HepG2 (cell line): ENCODE measurements around the gene TMED3. TPM values are rescaled to one million over a fixed set of nuclear protein-coding genes. Genes with fewer than 3 reads are reported as not detected.

Experiments used
- ARID3A ChIP-seq: IDR thresholded peaks from 2 replicates; pipeline ENCODE4 v1.6.1; 2012; ENCODE audit warnings: low read depth, low read length, improper control_type of control experiment
- STAT6 ChIP-seq: sonication (generic); formaldehyde crosslinking; IDR thresholded peaks from 2 replicates; pipeline ENCODE4 v1.4.0; 2020; ENCODE audit warnings: missing genetic modification reagents, mild to moderate bottlenecking, borderline replicate concordance
- ZKSCAN8 ChIP-seq: IDR thresholded peaks from 2 replicates; pipeline ENCODE4 v1.6.1; 2016; ENCODE audit warnings: borderline replicate concordance, missing genetic modification reagents, missing compliant biosample characterization
- ZNF552 ChIP-seq: sonication (generic); formaldehyde crosslinking; IDR thresholded peaks from 2 replicates; pipeline ENCODE4 v1.9.0; 2022; ENCODE audit warnings: missing genetic modification reagents, mild to moderate bottlenecking, borderline replicate concordance
- ZNF574 ChIP-seq: sonication (generic); formaldehyde crosslinking; IDR thresholded peaks from 2 replicates; pipeline ENCODE4 v1.4.0; 2020; ENCODE audit warnings: missing genetic modification reagents
- ZNF614 ChIP-seq: IDR thresholded peaks from 2 replicates; pipeline ENCODE4 v1.6.1; 2018; ENCODE audit warnings: missing biosample characterization, missing genetic modification reagents, inconsistent platforms, borderline replicate concordance
- ZNF672 ChIP-seq: sonication (generic); formaldehyde crosslinking; IDR thresholded peaks from 2 replicates; pipeline ENCODE4 v1.8.1; 2022; ENCODE audit warnings: missing genetic modification reagents
- polyA plus RNA-seq, 8 experiments: library from polyadenylated mRNA; depleted of rRNA in 3 of 8; stranded (reverse) in 7 of 8; unstranded in 1 of 8; fragments of >200 nt; fragmentation: Illumina TruSeq in 4 of 8; extraction: Trizol in 4 of 8; gene quantifications; 2 replicates each; pipeline versions ENCODE4 v1.2.1 to v1.2.3, GENCODE V29; 2011 to 2016; ENCODE audit warnings: low read depth in 4 of 8, missing spikeins in 1 of 8, mixed read lengths in 1 of 8; ENCODE audit not compliant: insufficient read depth in 1 of 8
- total RNA-seq, 5 experiments: library from RNA; depleted of rRNA; stranded (reverse); fragments of >200 nt; fragmentation: Illumina TruSeq; extraction: Trizol; gene quantifications; 2 replicates each; pipeline ENCODE4 v1.2.3, GENCODE V29; 2016; ENCODE audit warnings: low read depth in 1 of 5

TMED3 gene
- total and polyA plus RNA-seq, 2 of the 13 experiments (the other 11 are each of a cell fraction or from before 2014, with no cell fraction given) = 125 to 155 TPM

GRCh38 chr15:79321876-79322275 is 11.0 kb downstream of the TMED3 start (continued):
- TF ChIP-seq ZNF574 (CRISPR knock-in tag) = no peak
- no peak for TF ChIP-seq ARID3A
- TF ChIP-seq ZKSCAN8 = no peak
- no peak for TF ChIP-seq ZNF672 (CRISPR knock-in tag)
- no peak for TF ChIP-seq ZNF552
- TF ChIP-seq STAT6 = no peak
- no peak for TF ChIP-seq ZNF614 (CRISPR knock-in tag)
- TF ChIP-seq, all 625 proteins: peak for 0
